NCI-H187 treated with DMSO at 0.1 percent for 48 hours (cell line): ENCODE measurements around the gene ANKS1B.
"Not testable (repeated sequence)": the region's sequence is repeated elsewhere in the genome, so short reads cannot be mapped to it uniquely, and the experiment has no call there.

Experiments used
- DNase-seq: peaks from one replicate; lab custom pipeline; 2025; lab: John Stamatoyannopoulos, UW

Gene ANKS1B

GRCh38 chr12:99598785-99599184 lies 386.0 kb downstream of the ANKS1B start:
- no peak for DNase-seq

GRCh38 chr12:99596762-99597161 lies 388.0 kb downstream of the ANKS1B start:
- no peak for DNase-seq

GRCh38 chr12:99577125-99577524 lies 407.6 kb downstream of the ANKS1B start:
- DNase-seq, result not testable (repeated sequence)

GRCh38 chr12:99573980-99574379 lies 410.8 kb downstream of the ANKS1B start:
- DNase-seq, result no peak

GRCh38 chr12:99567072-99567471 lies 417.7 kb downstream of the ANKS1B start:
- no peak for DNase-seq

GRCh38 chr12:99558109-99558508 lies 426.6 kb downstream of the ANKS1B start:
- no peak for DNase-seq

- DNase-seq, result no peak
Observed at GRCh38 chr12:99553461-99553860, 431.3 kb downstream of the ANKS1B start.

GRCh38 chr12:99552022-99552421 lies 432.7 kb downstream of the ANKS1B start:
- DNase-seq, result no peak

- DNase-seq, result no peak
Observed at GRCh38 chr12:99549651-99550050, 435.1 kb downstream of the ANKS1B start.

- no peak for DNase-seq
Observed at GRCh38 chr12:99549196-99549595, 435.5 kb downstream of the ANKS1B start.

GRCh38 chr12:99544457-99544856 lies 440.3 kb downstream of the ANKS1B start:
- DNase-seq, result no peak

GRCh38 chr12:99529966-99530365 lies 454.8 kb downstream of the ANKS1B start:
- no peak for DNase-seq

GRCh38 chr12:99528478-99528877 lies 456.3 kb downstream of the ANKS1B start:
- no peak for DNase-seq

- no peak for DNase-seq
Observed at GRCh38 chr12:99523853-99524252, 460.9 kb downstream of the ANKS1B start.

GRCh38 chr12:99522456-99522855 lies 462.3 kb downstream of the ANKS1B start:
- DNase-seq, result no peak

GRCh38 chr12:99521664-99522063 lies 463.1 kb downstream of the ANKS1B start:
- DNase-seq, result no peak

- no peak for DNase-seq
Observed at GRCh38 chr12:99513066-99513465, 471.7 kb downstream of the ANKS1B start.

GRCh38 chr12:99505805-99506204 lies 478.9 kb downstream of the ANKS1B start:
- no peak for DNase-seq

- no peak for DNase-seq
Observed at GRCh38 chr12:99498756-99499155, 486.0 kb downstream of the ANKS1B start.

- no peak for DNase-seq
Observed at GRCh38 chr12:99495799-99496198, 488.9 kb downstream of the ANKS1B start.

GRCh38 chr12:99493197-99493596 lies 491.5 kb downstream of the ANKS1B start:
- no peak for DNase-seq

GRCh38 chr12:99486277-99486676 lies 498.5 kb downstream of the ANKS1B start:
- no peak for DNase-seq

GRCh38 chr12:99479149-99479548 lies 505.6 kb downstream of the ANKS1B start:
- no peak for DNase-seq

- DNase-seq, result no peak
Observed at GRCh38 chr12:99476956-99477355, 507.8 kb downstream of the ANKS1B start.
